ENCODE data around the gene MIF4GD.
"Not testable (repeated sequence)": the region's sequence is repeated elsewhere in the genome, so short reads cannot be mapped to it uniquely, and the experiment has no call there.

MIF4GD gene

GRCh38 chr17:75263055-75263454 is 8.0 kb downstream of the MIF4GD start:
- no peak for DNase-seq (ENCODE audit: extremely low spot score)
- POLR2A ChIA-PET: interaction anchor here (0.7 to 3.0 kb wide), 5 partner anchors 8 to 287 kb away, joined by 5 to 27 read pairs (median 5); partner anchors contain the start of genes GRB2, MIF4GD and SLC25A19
- CTCF ChIA-PET: interaction anchor here (0.8 to 4.8 kb wide), 9 partner anchors 8 to 254 kb away, joined by 3 to 87 read pairs (median 4); partner anchors contain the start of genes MIF4GD and TSEN54
- TF ChIP-seq CTCF (IDR thresholded peaks at IDR 0.05; ENCODE audit: control extremely low read depth, extremely low read depth, low read depth, missing control alignments): no peak

- no peak for TF ChIP-seq CTCF (IDR thresholded peaks at IDR 0.05; ENCODE audit: control extremely low read depth, extremely low read depth, low read depth, missing control alignments)
- DNase-seq (ENCODE audit: extremely low spot score): no peak
- POLR2A ChIA-PET: interaction anchor here (0.5 to 3.0 kb wide), 7 partner anchors 9 to 144 kb away, joined by 3 to 27 read pairs (median 5); partner anchors contain the start of genes GRB2, MIF4GD and SLC25A19
- CTCF ChIA-PET: interaction anchor here (1.0 to 4.8 kb wide), 12 partner anchors 9 to 150 kb away, joined by 3 to 87 read pairs (median 4); partner anchors contain the start of genes MIF4GD and NT5C
Observed at GRCh38 chr17:75262112-75262606, 8.9 kb downstream of the MIF4GD start.

GRCh38 chr17:75261336-75262111 is 9.5 kb downstream of the MIF4GD start, which contains the start of the genes GGA3 and MRPS7:
GGA3 (minus strand) TSS chr17:75261606; CDS start chr17:75261587, 19 bp downstream.
MRPS7 (plus strand) TSS chr17:75261879; CDS start chr17:75261901, 22 bp downstream.
- DNase-seq (ENCODE audit: extremely low spot score): peak; percentile 95
- TF ChIP-seq CTCF (IDR thresholded peaks at IDR 0.05; ENCODE audit: control extremely low read depth, extremely low read depth, low read depth, missing control alignments): no peak
- ChIA-PET POLR2A (interaction anchor here (0.8 to 3.0 kb wide), 8 partner anchors 8 to 148 kb away, joined by 3 to 27 read pairs (median 4); partner anchors contain the start of genes GRB2, MIF4GD and SLC25A19), CTCF (interaction anchor here (1.0 to 4.8 kb wide), 14 partner anchors 9 to 153 kb away, joined by 3 to 87 read pairs (median 4); partner anchors contain the start of genes MIF4GD, NT5C and SLC25A19)

GRCh38 chr17:75260641-75261335 is 10.2 kb downstream of the MIF4GD start:
- POLR2A ChIA-PET: interaction anchor here (0.5 to 3.0 kb wide), 8 partner anchors 9 to 720 kb away, joined by 3 to 27 read pairs (median 4); partner anchors contain the start of genes GRB2, MIF4GD and SLC25A19
- no peak for TF ChIP-seq CTCF (IDR thresholded peaks at IDR 0.05; ENCODE audit: control extremely low read depth, extremely low read depth, low read depth, missing control alignments)
- no peak for DNase-seq (ENCODE audit: extremely low spot score)
- CTCF ChIA-PET: interaction anchor here (1.1 to 4.8 kb wide), 11 partner anchors 10 to 180 kb away, joined by 3 to 87 read pairs (median 6); partner anchors contain the start of genes MIF4GD and SLC25A19

- CTCF ChIA-PET; POLR2A ChIA-PET; DNase-seq (ENCODE audit: extremely low spot score): not testable (repeated sequence)
Observed at GRCh38 chr17:75257228-75257627, 13.8 kb downstream of the MIF4GD start.

- CTCF ChIA-PET; POLR2A ChIA-PET; DNase-seq (ENCODE audit: extremely low spot score): not testable (repeated sequence)
Observed at GRCh38 chr17:75255954-75256698, 14.9 kb downstream of the MIF4GD start.

Measured in GM10248 (cell line).